HepG2 (cell line): Measurements from ENCODE around the gene BICRA. TPM values are rescaled to one million over a fixed set of nuclear protein-coding genes. Genes with fewer than 3 reads are reported as not detected.
A peak's percentile ranks its signal among the peaks of the same experiment; 100 is the strongest.

Experiments used
- AKAP8 ChIP-seq: sonication (generic); formaldehyde crosslinking; IDR thresholded peaks from 2 replicates; pipeline ENCODE4 v1.5.1; 2020; ENCODE audit warnings: mild to moderate bottlenecking, missing genetic modification reagents
- BRD4 ChIP-seq: sonication (generic); formaldehyde crosslinking; IDR thresholded peaks from 2 replicates; pipeline ENCODE4 v1.4.0; 2020; ENCODE audit warnings: missing genetic modification reagents
- GATAD2A ChIP-seq: IDR thresholded peaks from 2 replicates; pipeline ENCODE4 v1.6.1; 2016
- HNRNPK ChIP-seq: fragments of 200-400 bp; formaldehyde crosslinking; IDR thresholded peaks from 2 replicates; pipeline ENCODE4 v1.6.1; 2018; ENCODE audit warnings: low read length, low read depth, moderate library complexity, mild to moderate bottlenecking; ENCODE audit not compliant: poor library complexity, severe bottlenecking
- HNRNPUL1 ChIP-seq: fragments of 200-400 bp; formaldehyde crosslinking; IDR thresholded peaks from 2 replicates; pipeline ENCODE4 v1.6.1; 2017; ENCODE audit warnings: low read depth, mild to moderate bottlenecking, low read length, moderate library complexity
- MED8 ChIP-seq: sonication (generic); formaldehyde crosslinking; IDR thresholded peaks from 2 replicates; pipeline ENCODE4 v1.8.1; 2023; ENCODE audit warnings: mild to moderate bottlenecking, missing genetic modification reagents; ENCODE audit not compliant: insufficient replicate concordance
- PLRG1 ChIP-seq: fragments of 450-650 bp; conservative IDR thresholded peaks from 2 replicates; pipeline ENCODE4 v1.6.1; 2016
- TMF1 ChIP-seq: sonication (generic); formaldehyde crosslinking; IDR thresholded peaks from 2 replicates; pipeline ENCODE4 v1.8.1; 2022; ENCODE audit warnings: low read depth, missing genetic modification reagents
- ZNF225 ChIP-seq: sonication (generic); formaldehyde crosslinking; IDR thresholded peaks from 2 replicates; pipeline ENCODE4 v1.4.0; 2020; ENCODE audit warnings: mild to moderate bottlenecking, missing genetic modification reagents
- ZNF674 ChIP-seq: sonication (generic); formaldehyde crosslinking; IDR thresholded peaks from 2 replicates; pipeline ENCODE4 v1.5.0; 2020; ENCODE audit warnings: low read depth, mild to moderate bottlenecking, missing genetic modification reagents
- polyA plus RNA-seq, 8 experiments: library from polyadenylated mRNA; depleted of rRNA in 3 of 8; stranded (reverse) in 7 of 8; unstranded in 1 of 8; fragments of >200 nt; fragmentation: Illumina TruSeq in 4 of 8; extraction: Trizol in 4 of 8; gene quantifications; 2 replicates each; pipeline versions ENCODE4 v1.2.1 to v1.2.3, GENCODE V29; 2011 to 2016; ENCODE audit warnings: low read depth in 4 of 8, missing spikeins in 1 of 8, mixed read lengths in 1 of 8; ENCODE audit not compliant: insufficient read depth in 1 of 8
- total RNA-seq, 5 experiments: library from RNA; depleted of rRNA; stranded (reverse); fragments of >200 nt; fragmentation: Illumina TruSeq; extraction: Trizol; gene quantifications; 2 replicates each; pipeline ENCODE4 v1.2.3, GENCODE V29; 2016; ENCODE audit warnings: low read depth in 1 of 5
- TF ChIP-seq, protein P1 (sequence below): sonication (generic); formaldehyde crosslinking; IDR thresholded peaks from 2 replicates; pipeline ENCODE4 v1.5.0; 2020; ENCODE audit warnings: mild to moderate bottlenecking, missing genetic modification reagents, borderline replicate concordance
- TF ChIP-seq, protein P2 (sequence below): sonication (generic); formaldehyde crosslinking; IDR thresholded peaks from 2 replicates; pipeline ENCODE4 v1.4.0; 2020; ENCODE audit warnings: missing genetic modification reagents, mild to moderate bottlenecking, borderline replicate concordance
- TF ChIP-seq, protein P3 (sequence below): sonication (generic); formaldehyde crosslinking; IDR thresholded peaks from 2 replicates; pipeline ENCODE4 v1.4.0; 2020; ENCODE audit warnings: missing genetic modification reagents
- TF ChIP-seq, protein P4 (sequence below): sonication (generic); formaldehyde crosslinking; IDR thresholded peaks from 2 replicates; pipeline ENCODE4 v1.4.0; 2020; ENCODE audit warnings: missing genetic modification reagents
- TF ChIP-seq, protein P5 (sequence below): sonication (generic); formaldehyde crosslinking; IDR thresholded peaks from 2 replicates; pipeline ENCODE4 v1.4.0; 2020; ENCODE audit warnings: missing genetic modification reagents, borderline replicate concordance
- TF ChIP-seq, protein P6 (sequence below): IDR thresholded peaks from 2 replicates; pipeline ENCODE4 v1.6.1; 2016; ENCODE audit warnings: low read depth, control low read depth

BICRA gene
- total and polyA plus RNA-seq, 2 of the 13 experiments (the other 11 are each of a cell fraction or from before 2014, with no cell fraction given), result 0.55 to 0.71 TPM

DNA sequence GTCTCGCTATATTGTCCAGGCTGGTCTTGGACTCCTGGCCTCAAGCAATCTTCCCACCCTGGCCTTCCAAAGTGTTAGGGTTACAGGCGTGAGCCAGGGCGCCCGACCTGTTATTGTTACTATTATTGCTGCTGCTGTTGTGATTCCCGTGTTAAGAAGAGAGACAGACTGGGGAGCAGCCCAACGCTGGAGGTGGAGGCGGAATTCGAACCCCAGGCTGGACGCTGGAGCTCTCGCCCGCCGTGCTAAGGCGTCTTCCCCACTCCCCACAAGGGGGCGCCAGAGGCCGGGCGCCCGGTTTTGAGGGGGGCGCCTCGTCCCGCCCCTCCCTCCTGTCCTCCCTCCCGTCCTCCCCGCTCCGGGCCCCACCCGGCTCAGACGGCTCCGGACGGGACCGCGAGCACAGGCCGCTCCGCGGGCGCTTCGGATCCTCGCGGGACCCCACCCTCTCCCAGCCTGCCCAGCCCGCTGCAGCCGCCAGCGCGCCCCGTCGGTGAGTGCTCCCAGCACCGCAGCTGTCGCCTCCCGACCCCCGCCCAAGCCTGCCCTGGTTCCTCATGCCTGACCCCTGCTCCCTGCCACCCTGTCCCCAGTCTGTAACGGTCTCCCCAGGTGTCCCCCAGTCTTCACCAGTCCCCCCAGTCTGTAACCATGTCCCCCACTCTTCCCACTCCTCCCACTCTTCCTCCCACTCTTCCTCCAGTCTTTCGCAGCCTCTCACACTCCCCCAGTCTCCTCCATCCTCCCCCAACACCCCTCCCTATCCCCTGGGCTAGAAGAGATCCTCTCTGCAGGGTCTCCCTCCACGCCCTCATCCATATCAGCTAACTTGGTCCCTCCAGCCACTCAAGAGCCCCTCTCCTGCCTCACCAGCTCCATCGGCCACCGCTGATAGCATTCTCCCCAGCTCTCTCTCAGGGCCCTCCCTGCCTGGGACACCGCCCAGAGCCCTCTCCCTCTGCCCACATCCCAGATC is 104.4 kb downstream of the BICRA start, which contains the start of gene EHD2 (continued):
- TF ChIP-seq, protein P1, sequence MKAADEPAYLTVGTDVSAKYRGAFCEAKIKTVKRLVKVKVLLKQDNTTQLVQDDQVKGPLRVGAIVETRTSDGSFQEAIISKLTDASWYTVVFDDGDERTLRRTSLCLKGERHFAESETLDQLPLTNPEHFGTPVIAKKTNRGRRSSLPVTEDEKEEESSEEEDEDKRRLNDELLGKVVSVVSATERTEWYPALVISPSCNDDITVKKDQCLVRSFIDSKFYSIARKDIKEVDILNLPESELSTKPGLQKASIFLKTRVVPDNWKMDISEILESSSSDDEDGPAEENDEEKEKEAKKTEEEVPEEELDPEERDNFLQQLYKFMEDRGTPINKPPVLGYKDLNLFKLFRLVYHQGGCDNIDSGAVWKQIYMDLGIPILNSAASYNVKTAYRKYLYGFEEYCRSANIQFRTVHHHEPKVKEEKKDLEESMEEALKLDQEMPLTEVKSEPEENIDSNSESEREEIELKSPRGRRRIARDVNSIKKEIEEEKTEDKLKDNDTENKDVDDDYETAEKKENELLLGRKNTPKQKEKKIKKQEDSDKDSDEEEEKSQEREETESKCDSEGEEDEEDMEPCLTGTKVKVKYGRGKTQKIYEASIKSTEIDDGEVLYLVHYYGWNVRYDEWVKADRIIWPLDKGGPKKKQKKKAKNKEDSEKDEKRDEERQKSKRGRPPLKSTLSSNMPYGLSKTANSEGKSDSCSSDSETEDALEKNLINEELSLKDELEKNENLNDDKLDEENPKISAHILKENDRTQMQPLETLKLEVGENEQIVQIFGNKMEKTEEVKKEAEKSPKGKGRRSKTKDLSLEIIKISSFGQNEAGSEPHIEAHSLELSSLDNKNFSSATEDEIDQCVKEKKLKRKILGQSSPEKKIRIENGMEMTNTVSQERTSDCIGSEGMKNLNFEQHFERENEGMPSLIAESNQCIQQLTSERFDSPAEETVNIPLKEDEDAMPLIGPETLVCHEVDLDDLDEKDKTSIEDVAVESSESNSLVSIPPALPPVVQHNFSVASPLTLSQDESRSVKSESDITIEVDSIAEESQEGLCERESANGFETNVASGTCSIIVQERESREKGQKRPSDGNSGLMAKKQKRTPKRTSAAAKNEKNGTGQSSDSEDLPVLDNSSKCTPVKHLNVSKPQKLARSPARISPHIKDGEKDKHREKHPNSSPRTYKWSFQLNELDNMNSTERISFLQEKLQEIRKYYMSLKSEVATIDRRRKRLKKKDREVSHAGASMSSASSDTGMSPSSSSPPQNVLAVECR (CRISPR knock-in tag), result no peak
- TF ChIP-seq BRD4 (CRISPR knock-in tag) (no peak), PLRG1 (no peak), HNRNPK (peak; percentile 67), MED8 (no peak), TMF1 (CRISPR knock-in tag) (no peak), ZNF225 (CRISPR knock-in tag) (no peak), GATAD2A (CRISPR knock-in tag) (no peak), ZNF674 (CRISPR knock-in tag) (no peak), HNRNPUL1 (no peak), AKAP8 (CRISPR knock-in tag) (no peak)
- TF ChIP-seq, protein P2, sequence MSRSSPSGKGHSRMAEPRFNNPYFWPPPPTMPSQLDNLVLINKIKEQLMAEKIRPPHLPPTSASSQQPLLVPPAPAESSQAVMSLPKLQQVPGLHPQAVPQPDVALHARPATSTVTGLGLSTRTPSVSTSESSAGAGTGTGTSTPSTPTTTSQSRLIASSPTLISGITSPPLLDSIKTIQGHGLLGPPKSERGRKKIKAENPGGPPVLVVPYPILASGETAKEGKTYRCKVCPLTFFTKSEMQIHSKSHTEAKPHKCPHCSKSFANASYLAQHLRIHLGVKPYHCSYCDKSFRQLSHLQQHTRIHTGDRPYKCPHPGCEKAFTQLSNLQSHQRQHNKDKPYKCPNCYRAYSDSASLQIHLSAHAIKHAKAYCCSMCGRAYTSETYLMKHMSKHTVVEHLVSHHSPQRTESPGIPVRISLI (CRISPR knock-in tag), result no peak
- TF ChIP-seq, protein P3, sequence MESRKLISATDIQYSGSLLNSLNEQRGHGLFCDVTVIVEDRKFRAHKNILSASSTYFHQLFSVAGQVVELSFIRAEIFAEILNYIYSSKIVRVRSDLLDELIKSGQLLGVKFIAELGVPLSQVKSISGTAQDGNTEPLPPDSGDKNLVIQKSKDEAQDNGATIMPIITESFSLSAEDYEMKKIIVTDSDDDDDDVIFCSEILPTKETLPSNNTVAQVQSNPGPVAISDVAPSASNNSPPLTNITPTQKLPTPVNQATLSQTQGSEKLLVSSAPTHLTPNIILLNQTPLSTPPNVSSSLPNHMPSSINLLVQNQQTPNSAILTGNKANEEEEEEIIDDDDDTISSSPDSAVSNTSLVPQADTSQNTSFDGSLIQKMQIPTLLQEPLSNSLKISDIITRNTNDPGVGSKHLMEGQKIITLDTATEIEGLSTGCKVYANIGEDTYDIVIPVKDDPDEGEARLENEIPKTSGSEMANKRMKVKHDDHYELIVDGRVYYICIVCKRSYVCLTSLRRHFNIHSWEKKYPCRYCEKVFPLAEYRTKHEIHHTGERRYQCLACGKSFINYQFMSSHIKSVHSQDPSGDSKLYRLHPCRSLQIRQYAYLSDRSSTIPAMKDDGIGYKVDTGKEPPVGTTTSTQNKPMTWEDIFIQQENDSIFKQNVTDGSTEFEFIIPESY (CRISPR knock-in tag), result peak; percentile 84
- TF ChIP-seq, protein P4, sequence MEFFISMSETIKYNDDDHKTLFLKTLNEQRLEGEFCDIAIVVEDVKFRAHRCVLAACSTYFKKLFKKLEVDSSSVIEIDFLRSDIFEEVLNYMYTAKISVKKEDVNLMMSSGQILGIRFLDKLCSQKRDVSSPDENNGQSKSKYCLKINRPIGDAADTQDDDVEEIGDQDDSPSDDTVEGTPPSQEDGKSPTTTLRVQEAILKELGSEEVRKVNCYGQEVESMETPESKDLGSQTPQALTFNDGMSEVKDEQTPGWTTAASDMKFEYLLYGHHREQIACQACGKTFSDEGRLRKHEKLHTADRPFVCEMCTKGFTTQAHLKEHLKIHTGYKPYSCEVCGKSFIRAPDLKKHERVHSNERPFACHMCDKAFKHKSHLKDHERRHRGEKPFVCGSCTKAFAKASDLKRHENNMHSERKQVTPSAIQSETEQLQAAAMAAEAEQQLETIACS (CRISPR knock-in tag), result no peak
- TF ChIP-seq, protein P5, sequence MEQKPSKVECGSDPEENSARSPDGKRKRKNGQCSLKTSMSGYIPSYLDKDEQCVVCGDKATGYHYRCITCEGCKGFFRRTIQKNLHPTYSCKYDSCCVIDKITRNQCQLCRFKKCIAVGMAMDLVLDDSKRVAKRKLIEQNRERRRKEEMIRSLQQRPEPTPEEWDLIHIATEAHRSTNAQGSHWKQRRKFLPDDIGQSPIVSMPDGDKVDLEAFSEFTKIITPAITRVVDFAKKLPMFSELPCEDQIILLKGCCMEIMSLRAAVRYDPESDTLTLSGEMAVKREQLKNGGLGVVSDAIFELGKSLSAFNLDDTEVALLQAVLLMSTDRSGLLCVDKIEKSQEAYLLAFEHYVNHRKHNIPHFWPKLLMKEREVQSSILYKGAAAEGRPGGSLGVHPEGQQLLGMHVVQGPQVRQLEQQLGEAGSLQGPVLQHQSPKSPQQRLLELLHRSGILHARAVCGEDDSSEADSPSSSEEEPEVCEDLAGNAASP (CRISPR knock-in tag), result no peak
- TF ChIP-seq, protein P6, sequence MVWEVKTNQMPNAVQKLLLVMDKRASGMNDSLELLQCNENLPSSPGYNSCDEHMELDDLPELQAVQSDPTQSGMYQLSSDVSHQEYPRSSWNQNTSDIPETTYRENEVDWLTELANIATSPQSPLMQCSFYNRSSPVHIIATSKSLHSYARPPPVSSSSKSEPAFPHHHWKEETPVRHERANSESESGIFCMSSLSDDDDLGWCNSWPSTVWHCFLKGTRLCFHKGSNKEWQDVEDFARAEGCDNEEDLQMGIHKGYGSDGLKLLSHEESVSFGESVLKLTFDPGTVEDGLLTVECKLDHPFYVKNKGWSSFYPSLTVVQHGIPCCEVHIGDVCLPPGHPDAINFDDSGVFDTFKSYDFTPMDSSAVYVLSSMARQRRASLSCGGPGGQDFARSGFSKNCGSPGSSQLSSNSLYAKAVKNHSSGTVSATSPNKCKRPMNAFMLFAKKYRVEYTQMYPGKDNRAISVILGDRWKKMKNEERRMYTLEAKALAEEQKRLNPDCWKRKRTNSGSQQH (CRISPR knock-in tag), result no peak
